GM21423 (cell line): Measurements from ENCODE around the gene SATB1.

Experiments used
- ATAC-seq: cut with Tn5 transposase; IDR thresholded peaks from one replicate; pipeline ENCODE4 v1.9.1; 2021; ENCODE audit warnings: mild to moderate bottlenecking, moderate library complexity; ENCODE audit not compliant: unreplicated experiment

SATB1 gene

GRCh38 chr3:18402239-18402799 is 22.8 kb downstream of the SATB1 start:
- no peak for ATAC-seq

GRCh38 chr3:18401300-18401961 is 23.7 kb downstream of the SATB1 start:
- ATAC-seq, result no peak

GRCh38 chr3:18398448-18398847 is 26.7 kb downstream of the SATB1 start:
- ATAC-seq, result no peak

GRCh38 chr3:18396428-18396827 is 28.7 kb downstream of the SATB1 start:
- no peak for ATAC-seq

- no peak for ATAC-seq
Observed at GRCh38 chr3:18394384-18394995, 30.6 kb downstream of the SATB1 start.

GRCh38 chr3:18393906-18394305 is 31.2 kb downstream of the SATB1 start:
- no peak for ATAC-seq

- ATAC-seq, result no peak
Observed at GRCh38 chr3:18390024-18390660, 35.0 kb downstream of the SATB1 start.

- ATAC-seq, result no peak
Observed at GRCh38 chr3:18389108-18389733, 35.9 kb downstream of the SATB1 start.

- no peak for ATAC-seq
Observed at GRCh38 chr3:18386274-18386890, 38.8 kb downstream of the SATB1 start.

DNA sequence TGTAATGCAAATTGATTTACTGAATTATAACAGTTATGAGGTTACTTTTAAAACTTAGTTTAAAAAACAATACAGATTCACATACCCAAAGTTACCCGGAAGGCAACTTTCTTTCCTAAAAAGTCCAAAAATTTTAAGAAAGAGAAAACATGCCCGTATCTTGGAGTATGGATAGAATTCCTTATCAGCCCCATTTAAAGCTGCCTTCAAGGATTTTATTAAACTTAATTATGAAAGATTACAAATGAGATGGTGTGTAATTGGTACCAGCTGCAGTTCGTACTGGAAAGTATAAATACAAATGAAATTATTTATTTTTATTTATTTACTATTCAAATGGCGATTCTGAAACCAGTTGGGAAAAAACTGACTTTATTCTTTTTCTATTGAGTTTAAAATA is 39.4 kb downstream of the SATB1 start:
- no peak for ATAC-seq

DNA sequence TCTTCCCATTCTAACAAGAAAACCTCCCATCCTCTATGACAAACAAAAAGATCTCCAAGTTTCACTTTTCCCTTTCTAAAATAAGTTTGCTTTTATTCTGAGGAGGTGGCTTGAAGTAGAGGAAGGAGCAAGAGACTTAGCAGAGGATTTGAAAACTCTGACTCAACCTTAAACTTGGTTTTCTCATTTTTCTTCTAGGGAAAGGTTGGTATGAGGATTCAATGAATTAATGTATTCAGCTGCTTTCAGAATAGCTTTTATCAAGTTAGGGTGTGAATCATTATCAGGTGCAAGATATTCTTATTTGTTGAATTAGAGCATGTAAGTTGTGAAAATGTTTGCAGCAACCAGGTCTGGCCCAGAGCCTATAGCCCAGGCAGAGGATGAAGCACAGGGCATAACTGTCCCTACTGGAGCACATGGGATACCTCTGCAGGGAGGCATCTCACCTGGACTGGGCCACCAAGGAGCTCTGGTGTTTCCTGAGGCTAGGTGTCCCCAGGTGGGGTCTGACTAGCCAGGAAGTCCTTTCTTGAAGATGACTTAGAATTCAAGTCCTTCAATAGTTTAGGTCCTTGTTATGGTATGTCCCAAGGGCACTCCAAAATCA is 42.3 kb downstream of the SATB1 start:
- ATAC-seq, result no peak

DNA sequence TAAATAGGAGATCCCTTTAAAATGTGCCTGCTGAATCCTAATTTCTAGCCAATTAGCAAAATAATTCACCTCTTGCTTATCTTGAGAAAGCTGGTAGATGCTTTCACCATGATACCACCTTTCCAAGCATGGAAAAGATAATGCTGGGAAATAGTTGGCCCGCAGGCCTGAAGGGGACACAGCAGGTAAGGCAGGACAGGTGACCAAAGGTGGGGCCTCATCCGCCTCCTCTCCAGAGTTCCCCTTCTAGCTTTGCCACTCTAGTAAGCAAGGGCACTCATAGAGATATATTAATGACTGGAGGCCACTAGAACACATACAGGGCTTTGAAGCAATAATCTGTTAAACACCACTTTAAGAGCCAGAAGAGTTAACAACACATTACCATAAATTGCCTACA is 45.5 kb downstream of the SATB1 start:
- no peak for ATAC-seq

DNA sequence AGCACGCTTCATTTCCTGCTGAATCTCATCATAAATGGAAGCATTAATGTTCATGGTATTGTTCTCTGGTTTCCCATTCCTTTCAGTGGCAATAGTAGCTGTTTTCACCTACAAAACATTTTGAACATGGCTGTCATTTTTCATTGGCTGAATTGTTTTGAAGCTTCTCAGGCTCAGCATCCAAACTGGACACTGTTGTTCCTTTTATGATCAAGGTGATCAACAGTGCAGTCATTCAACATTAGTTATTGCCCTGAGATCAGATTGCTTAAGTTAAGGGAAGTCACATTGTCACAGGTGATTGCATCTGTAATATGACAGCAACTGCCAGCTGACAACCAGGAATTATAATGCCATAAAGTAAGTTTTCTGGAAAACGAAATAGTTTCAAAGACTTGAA is 46.9 kb downstream of the SATB1 start:
- ATAC-seq, result no peak

GRCh38 chr3:18376682-18377081 is 48.5 kb downstream of the SATB1 start:
- ATAC-seq, result no peak

- ATAC-seq, result no peak
Observed at GRCh38 chr3:18372786-18373405, 52.2 kb downstream of the SATB1 start.

- no peak for ATAC-seq
Observed at GRCh38 chr3:18370672-18371071, 54.5 kb downstream of the SATB1 start.

- ATAC-seq, result no peak
Observed at GRCh38 chr3:18369551-18370185, 55.5 kb downstream of the SATB1 start.

DNA sequence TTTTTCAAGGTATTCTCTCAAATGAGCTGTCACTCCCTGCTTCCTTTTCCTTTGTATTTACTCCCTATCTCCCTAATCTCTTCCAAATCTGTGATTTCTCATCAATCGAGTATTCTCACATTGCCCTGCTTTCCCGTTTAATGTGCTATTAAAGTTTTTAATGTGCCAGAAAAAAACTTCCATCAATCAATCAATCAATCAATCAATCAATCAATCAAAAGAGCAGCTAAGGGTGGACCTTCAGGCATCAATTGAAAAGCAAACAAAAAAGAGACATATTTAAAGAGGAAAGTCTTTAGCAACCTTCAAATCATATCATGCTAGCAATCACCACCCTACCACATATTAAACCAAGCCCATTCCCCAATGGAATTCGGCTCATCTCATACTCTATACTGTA is 58.9 kb downstream of the SATB1 start:
- no peak for ATAC-seq

- ATAC-seq, result no peak
Observed at GRCh38 chr3:18363338-18363737, 61.8 kb downstream of the SATB1 start.

GRCh38 chr3:18357747-18358146 is 67.4 kb downstream of the SATB1 start:
- ATAC-seq, result no peak
